Cerebellar cortex (tissue), 1 donor: Measurements from ENCODE around the gene RPS15.
"Not testable (repeated sequence)": the region's sequence is repeated elsewhere in the genome, so short reads cannot be mapped to it uniquely, and the experiment has no call there.

ENCODE experiments used
- DNase-seq: peaks from one replicate; pipeline ENCODE4 v3.0.0-alpha.2; 2015; ENCODE audit warnings: low spot score

Gene RPS15

DNA sequence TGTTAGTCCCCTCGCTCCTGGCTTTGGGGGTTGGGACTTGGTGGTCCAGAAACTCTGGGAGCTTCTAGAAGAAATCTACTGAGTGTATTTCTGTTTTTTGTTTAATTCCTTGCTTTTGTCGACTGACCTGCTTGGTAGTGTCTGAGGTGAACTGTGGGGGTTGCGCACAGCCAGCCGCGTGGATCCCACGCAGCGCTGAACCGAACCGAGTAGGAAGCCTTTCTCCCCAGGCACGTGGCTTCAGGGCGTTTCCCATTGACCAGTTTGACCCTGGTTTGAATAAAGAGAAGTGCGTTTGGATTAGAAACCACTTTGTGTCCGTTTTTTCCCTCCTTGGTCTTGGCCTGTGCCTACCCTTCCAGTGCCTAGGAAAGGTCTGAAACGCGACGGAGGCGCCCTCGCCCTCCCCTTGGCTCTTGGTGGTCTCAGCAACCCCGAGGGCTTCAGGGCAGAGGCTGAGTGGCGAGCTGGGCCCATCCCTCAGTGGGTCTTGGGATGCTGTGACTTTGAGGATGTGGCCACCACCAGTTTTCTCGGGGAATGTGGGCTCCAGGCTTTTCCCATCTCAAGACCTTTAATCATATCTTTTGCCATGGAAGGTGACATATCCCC lies 2.7 kb upstream of the RPS15 start:
- DNase-seq: no peak

DNA sequence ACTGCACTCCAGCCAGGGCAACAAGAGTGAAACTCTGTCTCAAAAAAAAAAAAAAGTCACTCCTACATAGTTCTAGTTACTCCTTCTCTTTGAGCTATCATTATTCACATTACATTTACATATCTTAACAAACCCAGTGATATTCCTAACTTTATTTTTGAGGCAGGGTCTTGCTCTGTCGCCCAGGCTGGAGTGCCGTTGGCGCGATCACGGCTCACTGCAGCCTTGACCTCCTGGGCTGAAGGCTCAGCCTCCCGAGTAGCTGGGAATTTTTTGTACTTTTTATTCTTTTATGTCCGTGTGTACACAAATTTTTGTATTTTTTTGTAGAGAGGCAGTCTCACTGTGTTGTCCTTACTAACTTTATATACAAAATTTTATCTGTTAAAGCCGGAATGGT lies 587 bp upstream of the RPS15 start:
- no peak for DNase-seq

DNA sequence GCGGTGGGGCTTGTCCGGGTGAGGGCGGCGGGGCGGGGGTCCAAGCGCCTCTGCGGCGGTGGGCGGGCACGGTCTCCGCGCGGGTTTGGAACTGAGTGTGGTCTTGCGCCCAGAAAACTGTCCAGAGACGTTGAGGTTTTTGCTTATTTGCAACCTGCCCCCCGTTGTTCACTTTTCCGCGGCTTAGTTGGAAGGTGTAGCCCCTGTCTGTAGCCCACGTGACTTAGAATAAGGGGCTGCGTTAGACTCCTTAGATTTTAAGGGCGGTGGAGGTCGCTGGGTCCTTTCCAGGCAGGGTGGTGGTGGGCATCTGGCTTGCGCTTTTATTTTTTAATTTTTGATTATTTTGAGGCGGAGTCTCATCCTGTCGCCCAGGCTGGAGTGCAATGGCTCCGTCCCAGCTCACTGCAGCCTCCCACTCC lies 748 bp downstream of the RPS15 start:
- no peak for DNase-seq

DNA sequence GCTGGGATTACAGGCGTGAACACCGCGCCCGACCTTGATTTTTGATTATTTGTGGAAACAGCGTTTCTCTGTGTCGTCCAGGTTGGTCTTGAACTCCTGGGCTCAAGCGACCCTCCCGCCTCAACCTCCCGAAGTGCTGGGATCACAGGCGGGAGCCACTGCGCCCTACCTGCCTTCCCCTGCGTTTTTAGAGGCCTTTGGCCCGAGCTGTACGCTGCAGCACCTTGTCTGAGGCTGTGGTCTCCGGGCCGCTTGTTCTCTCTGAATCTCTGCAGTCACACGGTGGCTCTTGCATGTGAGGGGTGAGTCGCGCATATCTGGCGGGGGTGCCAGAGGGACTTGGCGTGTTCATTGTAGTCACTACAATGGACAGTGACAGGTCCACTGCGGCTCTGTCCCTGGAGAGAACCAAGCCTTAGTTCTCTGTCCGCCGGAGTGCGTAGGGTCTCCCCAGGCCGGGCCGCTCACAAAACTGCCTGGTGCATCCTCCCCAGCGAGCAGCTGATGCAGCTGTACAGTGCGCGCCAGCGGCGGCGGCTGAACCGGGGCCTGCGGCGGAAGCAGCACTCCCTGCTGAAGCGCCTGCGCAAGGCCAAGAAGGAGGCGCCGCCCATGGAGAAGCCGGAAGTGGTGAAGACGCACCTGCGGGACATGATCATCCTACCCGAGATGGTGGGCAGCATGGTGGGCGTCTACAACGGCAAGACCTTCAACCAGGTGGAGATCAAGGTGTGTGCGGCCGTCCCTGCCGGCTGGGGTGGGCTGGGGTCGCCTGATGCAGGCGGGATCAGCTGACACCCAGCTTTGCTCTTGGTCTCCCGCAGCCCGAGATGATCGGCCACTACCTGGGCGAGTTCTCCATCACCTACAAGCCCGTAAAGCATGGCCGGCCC lies 1.6 kb downstream of the RPS15 start:
- DNase-seq: not testable (repeated sequence)

DNA sequence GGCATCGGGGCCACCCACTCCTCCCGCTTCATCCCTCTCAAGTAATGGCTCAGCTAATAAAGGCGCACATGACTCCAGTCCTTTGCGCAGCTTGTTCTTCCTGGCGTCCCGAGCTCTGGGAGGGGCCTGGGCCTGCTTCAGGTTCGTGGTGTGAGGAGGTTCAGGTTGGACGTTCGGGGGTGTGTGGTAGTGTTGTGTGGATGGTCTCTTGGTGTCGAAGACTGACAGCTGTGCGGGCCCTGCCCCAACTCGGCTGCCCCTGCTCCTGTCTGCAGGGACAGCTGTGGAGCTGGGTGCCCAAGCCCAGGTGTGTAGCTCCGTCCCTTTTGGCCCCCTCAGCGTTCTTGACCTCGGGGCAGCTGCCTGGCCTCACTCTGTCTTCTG lies 2.2 kb downstream of the RPS15 start:
- DNase-seq: no peak

DNA sequence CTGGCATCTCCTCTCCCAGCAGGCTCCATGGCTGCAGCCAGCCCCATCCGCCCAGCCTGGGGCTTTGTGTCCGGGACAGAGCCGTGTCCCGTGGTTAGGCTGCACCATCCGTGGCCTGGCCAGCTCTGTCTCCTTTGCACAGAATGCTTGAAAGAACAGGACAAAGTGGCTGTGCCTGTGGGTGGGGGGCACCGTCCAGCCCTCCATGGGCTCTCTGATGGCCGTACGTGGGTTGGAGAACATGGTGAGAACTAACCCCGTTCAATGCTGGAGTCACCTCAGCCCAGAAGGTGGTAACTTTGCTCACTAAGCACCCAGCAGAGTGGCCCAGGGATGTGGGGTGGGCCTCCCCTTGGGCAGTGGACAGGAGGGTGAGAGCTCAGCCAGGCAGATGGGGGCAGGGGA lies 2.8 kb downstream of the RPS15 start:
- no peak for DNase-seq

DNA sequence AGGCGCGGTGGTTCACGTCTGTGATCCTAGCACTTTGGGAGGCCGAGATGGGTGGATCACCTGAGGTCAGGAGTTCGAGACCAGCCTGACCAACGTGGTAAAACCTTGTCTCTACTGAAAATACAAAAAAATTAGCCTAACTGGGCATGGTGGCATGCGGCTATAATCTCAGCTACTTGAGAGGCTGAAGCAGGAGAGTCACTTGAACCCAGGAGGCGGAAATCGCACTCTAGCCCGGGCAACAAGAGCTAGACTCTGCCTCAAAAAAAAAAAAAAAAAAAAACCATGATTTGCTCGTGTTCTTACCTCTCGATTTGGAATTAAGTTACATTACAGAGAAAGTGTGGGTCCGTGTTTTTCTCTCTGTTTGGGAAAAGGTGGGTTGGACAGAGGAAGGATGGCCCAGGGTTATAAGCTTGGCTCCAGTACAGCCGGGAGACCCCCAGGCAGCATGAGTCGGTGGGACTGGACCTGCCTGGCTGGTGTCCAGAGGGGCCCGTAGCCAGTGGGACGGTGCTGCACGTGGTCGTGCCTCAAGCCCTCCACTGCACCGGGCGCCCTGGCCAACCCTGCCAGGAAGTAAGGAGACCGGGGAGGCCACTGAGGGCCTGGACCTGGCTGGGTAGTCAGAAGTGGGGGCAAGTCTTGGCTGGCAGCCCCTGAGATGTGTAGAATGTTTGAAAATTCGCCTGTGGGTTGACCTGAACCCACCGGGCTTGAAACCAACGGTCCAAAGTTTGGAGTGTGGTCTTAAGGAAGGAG lies 3.7 kb downstream of the RPS15 start:
- no peak for DNase-seq

DNA sequence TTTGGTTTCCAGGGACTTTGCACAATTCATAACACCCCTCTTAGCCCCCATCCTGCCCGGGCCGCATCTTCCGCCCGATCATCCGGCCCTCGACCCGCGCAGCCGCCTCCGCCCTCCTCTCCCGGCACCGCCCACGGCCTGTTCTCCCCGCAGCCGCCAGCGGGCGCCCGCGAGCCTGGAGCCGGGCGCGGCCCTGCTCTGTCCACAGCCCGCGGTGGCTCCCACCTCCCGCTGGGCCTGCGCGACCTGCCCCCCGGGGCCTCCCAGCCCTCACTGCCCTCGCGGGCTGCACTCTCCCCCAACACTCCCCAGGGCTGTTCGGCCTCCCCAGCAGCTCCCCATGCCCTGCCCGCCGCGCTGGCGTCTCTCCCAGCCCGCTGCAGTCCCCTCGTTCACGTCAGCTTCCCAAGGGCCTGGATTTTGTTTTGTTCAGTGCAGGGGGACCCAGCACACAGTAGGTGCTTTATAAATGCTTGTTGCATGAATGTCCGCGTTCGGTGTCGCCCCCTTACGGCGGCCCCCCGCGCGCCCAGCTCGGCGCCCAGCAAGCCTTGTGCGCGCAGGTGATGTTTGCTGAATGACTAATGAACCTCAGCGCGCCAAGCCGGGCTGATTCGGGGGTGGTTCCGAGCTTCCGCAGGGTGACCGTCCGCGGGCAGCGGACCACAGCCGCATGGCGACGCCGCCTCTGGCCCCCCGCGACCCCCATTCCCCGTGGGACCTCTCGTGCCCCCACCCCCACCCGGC lies 7.2 kb downstream of the RPS15 start:
- DNase-seq: peak; percentile 74

DNA sequence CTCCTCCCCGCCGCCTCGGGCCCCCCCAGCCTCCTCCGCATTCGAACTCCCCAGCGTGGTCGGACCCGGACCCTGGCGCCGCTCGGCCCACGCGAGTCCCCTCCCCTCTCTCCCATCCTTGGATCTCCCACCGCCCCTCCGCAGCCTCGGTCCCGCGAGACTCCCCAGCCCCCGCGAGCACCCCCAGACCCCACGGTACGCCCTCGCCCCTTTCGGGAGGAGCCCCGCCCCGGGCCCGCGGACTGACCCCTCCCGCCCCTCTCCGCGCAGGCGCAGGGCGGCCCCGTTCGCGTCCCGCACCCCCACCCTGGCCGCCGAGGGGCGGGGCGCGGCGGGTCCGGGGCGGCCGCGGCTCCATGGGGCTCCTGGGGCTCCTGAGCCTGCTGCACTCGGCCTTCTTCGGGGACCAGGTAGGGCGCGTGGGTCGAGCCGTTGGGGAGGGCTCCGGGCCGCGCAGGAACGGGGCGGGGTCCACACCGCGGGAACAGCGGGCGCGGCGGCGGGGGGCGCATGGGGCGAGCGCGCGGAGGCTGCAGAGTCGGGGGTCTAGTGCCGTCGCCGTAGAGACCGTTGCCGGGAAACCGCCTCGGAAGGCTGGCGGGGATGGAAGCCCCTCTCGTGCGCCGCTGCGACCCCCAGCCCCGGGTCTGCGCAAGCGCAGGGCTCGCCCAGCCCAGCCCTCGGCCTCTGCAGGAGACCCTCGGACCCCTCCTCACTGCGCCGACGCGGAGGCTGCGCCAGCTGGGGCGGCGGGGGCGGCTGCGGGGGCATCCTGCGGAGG lies 7.9 kb downstream of the RPS15 start:
- peak; percentile 68 for DNase-seq

DNA sequence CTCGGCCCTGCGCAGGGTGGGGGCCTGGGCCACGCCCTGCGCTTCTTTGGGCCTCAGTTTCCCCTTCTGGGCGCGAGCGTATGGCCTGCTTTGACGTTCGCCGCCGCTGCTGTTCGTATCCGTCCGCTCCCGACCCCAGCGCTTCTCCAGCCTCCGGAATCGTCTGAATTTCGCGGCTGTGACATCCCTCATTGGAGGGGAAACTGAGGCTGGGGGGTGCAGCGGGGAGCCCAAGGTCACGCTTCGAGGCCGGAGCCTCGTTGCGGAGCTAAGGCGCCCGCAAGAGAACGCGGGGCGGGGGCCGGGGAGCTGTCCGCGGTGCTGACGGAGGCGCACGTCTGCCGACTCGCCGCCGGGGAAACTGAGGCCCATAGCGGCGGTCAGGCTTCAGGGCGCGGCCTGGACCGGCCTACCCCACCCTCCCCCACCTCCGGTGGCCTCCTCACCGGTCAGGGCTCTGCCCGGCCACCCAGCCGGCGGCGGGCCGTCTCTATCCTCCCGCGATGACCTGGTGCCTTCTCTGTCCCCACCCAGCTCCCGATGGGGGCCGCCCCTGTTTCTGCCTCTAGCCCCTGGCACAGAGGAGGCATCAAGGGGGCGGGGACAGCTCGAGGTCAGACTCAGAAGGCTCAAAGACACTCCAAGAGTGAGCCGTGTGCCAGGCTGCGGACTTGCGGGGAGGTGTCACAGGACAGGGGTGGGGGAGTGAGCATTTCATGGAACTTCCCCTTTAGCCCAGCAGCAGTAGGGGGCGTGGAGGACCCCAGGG lies 8.7 kb downstream of the RPS15 start:
- peak; percentile 51 for DNase-seq

DNA sequence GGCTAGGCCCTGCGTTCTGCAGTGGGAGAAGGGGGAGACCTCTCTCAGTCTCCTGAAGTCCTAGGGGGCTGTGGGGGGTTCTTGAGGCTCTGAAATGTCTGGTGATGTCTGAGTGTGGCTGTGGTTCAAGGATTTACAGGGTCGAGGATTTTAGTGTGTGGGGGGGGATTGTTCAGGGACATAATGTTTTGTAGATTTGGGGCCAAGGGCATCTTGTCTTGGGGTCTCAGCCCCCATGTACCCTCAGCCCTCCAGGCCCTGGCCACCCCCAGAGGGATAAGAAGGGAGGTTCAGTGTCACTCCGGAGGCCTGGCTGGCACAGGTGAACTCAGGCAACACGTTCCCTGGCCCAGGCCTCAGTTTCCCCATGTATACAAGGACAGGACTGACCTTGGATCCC lies 9.3 kb downstream of the RPS15 start:
- no peak for DNase-seq

DNA sequence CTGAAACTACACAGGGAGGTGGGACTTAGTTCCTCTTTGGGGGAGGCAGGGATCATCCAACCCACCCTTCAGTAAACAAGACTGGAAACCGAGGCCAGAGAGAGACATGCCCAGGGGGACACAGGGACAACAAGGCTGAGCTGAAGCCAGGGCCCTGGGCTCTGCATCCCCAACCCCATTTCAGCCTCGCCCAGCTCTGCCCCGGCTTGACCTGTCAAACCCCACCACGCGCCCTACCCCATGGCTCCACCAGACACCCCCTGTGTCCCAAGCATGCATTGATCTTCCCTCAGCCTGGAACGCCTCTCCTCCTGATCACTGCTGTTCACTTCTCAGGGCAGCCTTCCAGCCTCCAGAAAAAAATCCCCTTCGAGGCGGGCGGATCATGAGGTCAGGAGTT lies 9.7 kb downstream of the RPS15 start:
- no peak for DNase-seq

DNA sequence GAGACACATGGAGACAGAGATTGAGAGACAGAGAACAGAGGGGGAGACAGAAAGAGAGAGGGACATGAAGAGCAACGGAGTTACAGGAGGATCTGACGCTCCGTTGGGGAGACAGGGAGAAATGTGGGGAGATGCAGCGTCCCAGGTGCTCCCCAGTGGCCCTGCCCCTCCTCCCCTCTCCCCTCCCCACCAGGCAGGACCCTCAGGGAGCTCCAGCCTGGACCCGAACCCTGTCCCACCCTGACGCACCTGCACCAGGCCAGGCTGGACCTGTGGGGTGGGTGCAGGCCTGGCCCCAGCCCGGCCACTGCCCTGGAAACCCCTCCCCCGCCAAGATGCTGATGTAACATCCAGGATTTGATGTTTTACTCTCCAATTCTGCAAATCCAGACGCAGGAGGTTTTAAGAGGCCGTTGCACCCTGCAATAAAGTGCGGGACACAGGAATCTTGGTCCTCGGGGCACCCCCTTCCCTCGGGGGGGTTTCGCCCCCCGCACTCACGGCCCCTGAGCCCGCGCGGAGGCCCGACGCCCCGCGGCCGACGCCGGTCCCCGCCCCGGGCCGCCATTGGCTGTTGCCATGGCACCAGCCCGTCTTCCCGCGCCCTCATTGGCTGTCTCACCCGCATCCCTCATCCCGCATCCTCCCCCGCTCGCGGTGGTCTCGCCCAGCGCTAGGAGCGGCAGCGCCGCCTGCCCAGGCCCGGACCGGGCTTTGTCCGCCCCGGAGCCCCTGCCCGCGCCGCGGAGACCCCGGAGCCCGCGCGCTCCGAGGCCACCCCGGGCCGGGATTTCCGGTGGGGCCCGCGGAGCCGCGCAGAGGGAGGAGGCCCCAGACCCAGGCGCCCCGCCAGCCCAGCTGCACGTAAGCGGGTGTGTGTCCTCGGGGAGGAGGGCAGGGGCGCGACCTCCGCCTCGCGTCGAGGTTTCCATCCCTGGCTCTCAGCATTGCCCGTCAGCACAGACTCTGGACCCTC lies 11.6 kb downstream of the RPS15 start, which contains the start of gene APC2:
Gene APC2, plus strand, starts transcription at position 655 of the 976 bp plus-strand sequence. CDS start 2,881 bp downstream, outside the sequence.
- DNase-seq: peak; percentile 89

DNA sequence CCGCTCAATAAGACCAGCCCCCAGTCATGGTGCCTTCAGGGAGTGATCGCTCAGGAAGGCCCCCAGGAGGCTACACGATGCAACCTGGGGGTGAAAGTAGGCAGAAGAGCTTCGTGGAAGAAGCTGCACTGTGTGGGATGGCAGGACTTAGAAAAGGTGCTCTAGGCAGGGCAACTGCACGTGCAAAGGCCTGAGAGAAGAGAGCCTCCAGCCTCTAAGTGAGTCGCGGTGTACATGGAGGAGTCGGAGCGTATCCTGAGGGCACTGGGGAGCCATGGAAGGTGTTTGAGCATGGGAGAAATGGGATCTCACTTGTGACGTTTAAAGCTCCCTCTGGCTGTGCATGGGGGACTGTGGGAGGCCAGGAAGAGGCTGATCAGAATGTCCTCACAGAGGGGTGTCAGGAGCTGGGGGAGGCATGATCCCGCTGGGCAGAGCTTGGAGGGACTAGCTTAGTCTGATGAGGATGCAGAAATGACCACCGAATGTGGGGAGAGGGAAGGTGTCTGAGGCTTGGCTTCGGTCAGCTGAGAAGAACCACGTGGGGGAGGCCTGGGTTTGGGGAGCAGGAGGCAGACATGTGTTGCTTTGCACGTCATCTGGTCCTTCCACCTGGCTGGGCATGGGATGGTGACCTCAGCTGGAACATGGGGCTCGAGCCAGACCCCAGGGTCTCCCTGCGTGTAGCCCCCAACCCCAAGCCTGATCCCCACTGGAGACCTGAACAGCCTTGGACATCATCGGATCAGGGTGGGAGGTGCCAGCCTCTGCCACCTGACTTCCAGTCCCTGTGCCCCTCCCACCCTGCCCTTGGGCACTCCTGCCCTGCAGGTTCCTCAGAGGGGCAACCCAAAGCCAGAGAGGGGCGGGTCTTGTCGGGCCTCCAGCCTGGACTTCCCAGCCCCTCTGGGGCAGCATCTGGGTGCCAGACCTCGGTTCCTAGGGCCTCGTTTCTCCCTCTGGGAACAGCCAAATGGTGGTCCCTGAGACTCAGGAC lies 12.8 kb downstream of the RPS15 start:
- peak; percentile 53 for DNase-seq

DNA sequence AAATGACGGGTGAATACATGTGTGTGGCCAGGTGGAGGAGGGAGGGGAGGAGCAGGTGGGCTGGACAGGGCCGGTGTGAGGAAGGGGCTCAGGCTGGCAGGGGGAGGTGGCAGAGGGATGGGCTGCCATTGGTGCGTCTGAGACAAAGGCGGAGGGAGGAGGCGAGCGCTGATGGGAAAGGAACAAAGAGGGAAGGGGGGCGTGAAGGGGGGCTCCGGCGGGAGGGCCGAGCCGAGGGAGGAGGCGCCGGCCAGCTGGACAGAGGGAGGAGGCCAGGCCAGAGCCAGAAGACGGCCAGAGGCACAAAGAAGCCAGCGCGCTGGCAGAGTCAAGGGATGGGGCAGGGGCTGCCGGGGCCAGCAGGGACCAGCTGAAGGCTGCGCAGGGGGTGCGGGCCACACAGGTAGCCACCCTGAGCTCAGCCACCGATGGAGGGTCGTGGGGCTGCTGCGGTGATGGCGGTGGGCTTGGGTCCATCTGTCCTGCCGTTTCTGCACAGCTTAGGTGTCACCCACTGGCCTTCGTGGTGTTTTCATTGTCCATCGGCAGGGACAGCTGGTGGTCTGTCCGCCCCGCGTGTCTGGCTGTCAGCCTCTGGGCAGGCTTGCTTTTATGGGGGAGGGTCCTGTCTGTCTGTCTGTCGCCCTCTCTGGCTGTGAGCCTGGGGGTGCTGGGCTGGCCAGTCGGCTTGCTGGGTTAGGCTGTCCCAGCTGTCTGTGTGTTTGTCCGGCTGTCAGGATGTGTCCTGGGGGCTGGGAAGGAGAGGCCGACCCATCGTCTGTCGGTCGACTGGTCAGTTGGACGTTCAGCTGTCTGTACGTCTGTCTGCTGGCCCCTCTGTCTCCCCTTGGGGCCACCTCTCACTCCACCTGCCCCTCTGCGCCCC lies 14.0 kb downstream of the RPS15 start:
- no peak for DNase-seq

DNA sequence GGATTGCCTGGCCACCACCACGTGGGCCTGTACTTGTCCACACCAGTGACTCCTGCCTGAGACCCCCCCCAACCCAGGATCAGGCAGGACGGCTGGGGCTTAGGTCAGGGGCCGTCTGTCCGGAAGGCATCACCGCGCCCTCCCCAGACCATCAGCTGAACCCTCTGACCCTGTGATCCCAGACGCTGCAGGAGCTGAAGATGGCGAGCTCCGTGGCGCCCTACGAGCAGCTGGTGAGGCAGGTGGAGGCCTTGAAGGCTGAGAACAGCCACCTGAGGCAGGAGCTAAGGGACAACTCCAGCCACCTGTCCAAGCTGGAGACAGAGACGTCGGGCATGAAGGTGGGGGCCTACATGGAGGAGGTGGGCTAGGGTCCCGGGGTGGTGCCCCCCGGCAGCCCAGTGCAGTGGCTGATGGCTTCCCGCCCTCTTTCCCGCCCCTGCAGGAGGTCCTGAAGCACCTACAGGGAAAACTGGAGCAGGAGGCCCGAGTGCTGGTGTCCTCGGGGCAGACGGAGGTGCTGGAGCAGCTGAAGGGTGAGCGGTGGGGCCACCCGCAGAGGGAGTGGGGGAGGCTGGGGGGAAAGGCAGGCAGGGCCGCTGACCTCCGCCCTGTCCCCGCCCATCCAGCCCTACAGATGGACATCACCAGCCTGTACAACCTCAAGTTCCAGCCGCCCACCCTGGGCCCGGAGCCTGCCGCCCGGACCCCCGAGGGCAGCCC lies 14.8 kb downstream of the RPS15 start:
- no peak for DNase-seq
